RPMI7951 (cell line): ENCODE results near the gene KDM6A. TPM values are rescaled to one million over a fixed set of nuclear protein-coding genes. Genes with fewer than 3 reads are reported as not detected.
"Not testable (repeated sequence)": the region's sequence is repeated elsewhere in the genome, so short reads cannot be mapped to it uniquely, and the experiment has no call there.

Experiments used
- DNase-seq: peaks from one replicate; pipeline ENCODE4 v3.0.0-alpha.2; 2012; ENCODE audit warnings: low read depth
- total RNA-seq: library from RNA; depleted of rRNA; stranded (reverse); fragments of >200 nt; shearing (Covaris generic); gene quantifications from 2 replicates; pipeline ENCODE4 v1.2.3, GENCODE V29; 2014

Gene KDM6A
- total RNA-seq, 1 experiment from 2014 or later, result 22.0 TPM

DNA sequence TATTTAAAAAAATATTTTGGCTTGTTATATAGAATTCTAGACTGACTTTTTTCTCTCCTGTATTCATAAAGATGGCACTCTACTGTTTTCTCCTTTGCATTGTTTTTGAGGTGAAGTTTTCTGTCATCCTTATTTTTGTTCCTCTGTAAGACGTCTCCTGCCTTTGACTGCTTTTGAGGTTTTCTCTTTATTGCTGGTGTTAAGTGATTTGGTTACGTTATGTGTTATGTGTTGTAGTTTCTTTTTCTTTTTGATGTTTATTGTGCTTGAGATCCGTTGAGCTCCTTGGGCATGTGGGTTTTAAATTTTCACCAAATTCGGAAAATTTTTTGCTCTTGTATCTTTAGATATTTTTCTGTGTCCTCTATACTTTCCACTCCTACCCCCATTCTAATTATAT lies 50.0 kb downstream of the KDM6A start:
- no peak for DNase-seq

DNA sequence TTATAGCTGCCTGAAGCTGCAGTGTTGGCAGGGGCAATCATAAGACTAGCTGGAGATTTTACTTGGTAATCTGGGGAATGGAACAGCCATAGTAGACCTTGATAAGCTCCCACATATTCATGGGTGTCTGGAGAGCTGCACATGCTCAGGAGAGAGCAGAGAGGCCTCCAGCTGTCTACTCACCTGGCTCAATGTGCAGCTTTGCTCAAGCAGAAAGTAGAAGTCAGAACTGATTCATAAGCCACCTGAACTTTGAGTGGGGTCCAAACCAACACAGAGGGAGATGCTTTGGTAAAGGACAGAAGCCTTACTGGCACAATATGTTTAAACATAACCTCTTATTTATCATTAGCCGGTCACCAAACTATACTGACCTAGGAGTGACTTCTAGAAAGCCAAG lies 54.4 kb downstream of the KDM6A start:
- no peak for DNase-seq

DNA sequence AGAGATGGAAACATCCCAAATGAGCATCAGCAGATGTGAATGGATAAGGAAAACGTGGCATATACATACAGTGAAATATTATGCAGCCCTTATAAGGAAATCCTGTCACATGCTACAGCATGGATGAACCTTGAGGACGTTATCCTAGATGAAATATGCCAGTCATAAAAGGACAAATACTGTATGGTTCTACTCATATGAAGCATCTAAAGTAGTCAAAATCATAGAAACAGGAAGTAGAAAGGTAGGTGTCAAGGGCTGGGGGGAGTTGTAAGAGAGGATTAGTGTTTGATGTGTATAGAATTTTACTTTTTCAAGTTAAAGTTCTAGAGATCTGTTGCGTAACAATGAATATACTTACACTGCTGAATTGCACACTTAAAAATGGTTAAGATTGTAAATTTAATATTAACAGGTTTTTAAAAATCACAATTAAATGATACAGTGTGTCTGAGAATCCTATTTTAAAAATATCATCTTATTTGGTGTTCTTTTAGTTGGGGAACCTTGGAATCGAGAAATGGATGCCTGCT lies 58.5 kb downstream of the KDM6A start:
- no peak for DNase-seq

DNA sequence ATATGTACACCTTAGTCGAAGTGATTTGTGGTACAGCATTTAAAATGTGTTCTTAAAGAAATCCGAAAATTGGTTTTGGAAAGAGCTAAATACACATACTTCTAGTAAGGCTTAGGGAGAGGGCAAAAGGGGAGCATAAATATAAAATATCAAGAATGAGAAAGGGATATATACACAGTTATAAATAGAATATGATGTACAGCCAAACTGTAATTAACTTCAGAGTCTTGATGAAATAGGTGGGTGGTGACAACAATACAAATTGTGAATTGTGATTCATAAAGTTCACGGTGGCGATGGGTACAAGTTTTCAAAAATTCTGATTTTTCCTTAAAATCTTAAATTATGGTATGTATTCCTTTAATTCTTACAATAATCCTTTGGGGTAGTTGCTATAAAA lies 62.2 kb downstream of the KDM6A start:
- no peak for DNase-seq

DNA sequence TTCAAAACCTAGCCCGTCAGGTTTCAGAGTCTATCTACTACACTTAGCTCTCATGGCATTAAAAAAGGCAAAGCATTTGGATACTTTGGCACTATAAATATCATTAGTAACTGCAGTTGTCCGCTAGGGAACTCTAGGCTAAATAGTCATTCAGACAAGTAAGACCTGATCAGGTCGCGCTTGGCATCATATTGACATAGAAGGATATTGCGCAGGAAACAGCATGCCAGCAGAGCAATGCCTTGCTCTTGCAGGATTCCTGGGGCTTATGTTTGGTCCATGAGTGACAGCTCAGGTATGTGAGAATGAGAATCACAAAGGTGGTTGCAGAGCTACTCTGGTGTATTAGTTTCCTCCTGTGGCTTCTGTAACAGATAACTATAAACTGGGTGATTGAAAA lies 62.7 kb downstream of the KDM6A start:
- no peak for DNase-seq

DNA sequence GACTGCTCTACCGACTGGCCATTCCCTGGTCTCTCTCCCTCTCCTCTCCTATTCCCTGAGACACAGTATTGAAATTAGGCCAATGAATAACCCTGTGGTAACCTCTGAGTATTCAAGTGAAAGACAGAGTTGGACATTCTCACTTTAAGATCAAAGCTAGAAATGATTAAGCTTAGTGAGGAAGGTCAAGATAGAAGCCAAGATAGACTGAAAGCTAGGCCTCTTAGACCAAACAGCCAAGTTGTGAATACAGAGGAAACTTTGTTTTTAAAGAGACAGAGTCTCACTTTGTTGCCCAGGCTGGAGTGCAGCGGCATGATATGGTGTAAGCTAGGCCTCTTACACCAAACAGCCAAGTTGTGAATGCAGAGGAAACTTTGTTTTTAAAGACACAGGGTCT lies 64.6 kb downstream of the KDM6A start:
- DNase-seq, result no peak

DNA sequence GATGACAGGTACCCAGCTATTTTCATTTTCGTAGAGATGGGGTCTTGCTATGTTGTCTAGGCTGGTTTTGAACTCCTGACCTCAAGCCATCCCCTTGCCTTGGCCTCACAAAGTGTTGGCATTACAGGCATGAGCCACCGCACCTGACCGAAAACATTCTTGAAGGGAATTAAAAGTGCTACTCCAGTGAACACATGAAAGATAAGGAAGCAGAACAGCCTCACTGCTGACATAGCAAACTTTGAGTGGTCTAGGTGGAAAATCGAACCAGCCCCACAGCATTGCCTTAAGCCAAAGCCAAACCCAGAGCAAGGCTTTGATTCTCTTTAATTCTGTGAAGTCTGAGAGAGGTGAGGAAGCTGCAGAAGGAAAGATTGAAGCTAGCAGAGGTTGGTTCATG lies 65.1 kb downstream of the KDM6A start:
- no peak for DNase-seq

DNA sequence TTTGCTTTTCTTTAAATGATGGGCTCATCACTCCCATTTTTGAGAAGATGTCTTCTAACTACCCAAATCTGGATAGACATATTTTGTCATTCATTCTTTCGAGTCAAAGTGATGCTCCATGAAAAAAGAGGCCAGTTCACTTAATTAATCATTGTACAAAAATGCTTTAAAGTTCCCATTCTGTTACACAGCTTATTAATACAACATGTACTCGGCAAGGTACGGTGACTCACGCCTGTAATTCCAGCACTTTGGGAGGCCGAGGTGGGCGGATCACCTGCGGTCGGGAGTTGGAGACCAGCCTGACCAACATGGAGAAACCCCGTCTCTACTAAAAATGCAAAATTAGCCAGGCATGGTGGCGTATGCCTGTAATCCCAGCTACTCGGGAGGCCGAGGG lies 67.6 kb downstream of the KDM6A start:
- not testable (repeated sequence) for DNase-seq

DNA sequence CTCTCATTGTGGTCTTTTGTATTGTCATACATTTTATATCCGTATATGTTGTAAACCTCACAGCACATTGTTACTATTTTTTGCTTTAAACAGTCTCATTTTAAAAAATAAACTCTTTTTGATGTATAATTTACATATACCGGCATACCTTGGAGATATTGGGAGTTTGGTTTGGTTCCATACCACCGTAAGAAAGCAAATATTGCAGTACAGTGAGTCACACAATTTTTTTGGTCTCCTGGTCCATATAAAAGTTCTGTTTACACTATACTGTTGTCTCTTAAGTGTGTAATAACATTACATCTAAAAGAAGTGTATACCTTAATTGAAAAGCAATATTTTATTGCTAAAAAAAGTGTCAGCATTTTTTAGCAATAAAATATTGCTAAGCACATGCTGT lies 70.0 kb downstream of the KDM6A start:
- DNase-seq, result no peak

DNA sequence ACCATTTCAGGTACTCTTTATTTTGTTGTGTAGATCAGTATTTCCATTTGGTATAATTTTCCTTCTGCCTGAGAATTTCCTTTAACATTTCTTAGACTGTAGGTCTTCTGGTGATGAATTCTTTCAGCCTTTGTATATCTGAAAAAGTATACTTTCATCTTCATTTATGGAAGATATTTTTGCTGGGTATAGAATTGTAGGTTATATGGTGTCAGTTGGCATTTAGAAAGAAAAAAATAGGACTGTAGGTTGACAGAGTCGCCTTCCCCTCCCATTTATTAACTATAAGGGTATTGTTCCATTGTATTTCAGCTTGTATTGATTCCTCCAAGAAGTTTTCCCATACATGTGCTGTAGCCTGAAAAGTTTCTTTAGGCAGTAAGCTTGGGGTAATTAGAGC lies 71.9 kb downstream of the KDM6A start:
- no peak for DNase-seq

DNA sequence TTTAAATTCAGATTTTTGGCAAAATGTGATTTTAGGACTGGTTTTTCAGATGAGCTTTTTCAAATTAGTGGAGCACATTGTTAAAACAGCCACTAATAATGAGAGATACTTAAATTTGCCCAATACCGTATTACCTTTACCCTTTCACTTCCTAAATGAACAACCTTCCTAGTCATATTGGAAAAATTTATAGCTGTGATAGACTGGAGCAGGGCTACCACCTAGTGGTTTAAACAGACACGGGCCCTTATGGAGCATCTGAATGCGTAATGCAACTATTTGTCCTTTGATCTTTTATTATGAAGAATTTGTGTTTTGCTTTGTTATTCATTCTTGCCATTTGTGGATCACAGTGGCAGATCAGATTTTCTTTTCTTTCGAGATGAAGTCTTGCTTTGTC lies 72.7 kb downstream of the KDM6A start:
- DNase-seq, result peak; percentile 3

DNA sequence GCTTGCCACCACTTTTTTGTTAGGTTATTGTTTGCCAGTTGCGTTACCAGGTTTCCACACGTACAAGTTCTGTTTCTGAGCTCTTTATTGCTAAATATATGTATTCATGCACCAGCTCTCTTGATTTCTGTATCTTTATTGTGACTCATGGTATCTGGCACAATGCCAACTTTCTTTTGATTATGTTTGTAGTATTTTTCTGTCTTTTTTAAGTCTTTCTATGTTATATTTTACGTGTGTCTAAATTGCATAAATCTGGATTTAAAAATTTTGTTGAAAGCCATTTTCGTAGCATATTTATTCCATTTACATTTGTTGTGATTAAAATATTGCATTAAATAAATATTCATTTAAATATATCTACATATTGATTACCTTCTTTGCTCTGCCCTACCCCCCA lies 73.8 kb downstream of the KDM6A start:
- peak; percentile 11 for DNase-seq

DNA sequence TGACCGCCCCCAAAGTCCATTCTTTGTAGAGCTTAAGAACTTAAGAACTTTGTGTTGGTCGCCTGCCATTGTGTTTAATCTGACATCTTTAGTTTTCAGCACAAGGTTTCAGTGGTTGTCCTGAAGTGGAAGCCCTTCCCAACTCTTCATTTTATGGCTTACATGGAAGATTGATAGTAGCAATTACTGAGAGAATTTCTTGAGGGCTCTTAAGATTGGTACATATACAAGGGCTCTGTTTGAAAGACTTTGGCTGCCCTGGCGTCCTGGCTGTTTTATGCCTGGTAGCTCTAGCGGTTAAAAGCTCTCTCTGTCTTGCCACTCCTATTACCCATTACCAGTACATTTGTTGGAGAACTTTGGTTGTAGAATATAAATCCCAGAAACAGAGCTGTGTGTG lies 75.0 kb downstream of the KDM6A start:
- DNase-seq, result no peak

DNA sequence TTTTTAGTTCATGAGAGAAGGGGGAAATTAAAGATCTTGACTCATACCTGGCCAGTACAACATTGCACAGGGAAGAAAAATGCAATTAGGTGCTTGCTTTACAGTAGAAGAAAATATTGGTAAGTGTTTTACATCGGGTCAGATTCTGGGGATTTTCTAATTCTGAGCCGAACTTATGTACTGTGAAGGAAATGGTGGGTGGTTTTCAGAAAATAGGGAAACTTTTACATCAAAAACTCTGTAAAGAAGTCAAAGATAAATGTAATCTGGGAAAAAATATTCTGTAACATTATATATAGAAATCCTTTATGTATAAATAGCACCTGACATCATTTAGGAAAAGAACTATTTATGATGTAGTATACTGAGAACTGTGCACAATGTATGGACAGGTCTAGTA lies 75.4 kb downstream of the KDM6A start:
- DNase-seq, result no peak

DNA sequence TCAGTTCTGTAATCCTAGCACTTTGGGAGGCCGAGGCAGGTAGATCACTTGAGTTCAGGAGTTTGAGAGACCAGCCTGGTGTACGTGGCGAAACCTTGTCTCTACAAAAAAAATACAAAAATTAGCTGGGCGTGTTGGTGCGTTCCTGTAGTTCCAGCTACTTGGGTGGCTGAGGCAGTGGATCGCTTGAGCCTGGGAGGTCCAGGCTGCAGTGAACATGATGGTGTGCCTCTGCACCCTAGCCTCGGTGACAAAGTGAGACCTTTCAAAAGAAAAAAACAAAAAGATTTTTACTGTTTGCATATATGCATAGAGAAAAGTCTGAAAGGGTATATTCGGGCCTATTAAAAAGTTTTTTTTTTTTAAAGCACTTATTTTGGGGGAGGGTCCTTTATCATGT lies 76.1 kb downstream of the KDM6A start:
- DNase-seq, result no peak

DNA sequence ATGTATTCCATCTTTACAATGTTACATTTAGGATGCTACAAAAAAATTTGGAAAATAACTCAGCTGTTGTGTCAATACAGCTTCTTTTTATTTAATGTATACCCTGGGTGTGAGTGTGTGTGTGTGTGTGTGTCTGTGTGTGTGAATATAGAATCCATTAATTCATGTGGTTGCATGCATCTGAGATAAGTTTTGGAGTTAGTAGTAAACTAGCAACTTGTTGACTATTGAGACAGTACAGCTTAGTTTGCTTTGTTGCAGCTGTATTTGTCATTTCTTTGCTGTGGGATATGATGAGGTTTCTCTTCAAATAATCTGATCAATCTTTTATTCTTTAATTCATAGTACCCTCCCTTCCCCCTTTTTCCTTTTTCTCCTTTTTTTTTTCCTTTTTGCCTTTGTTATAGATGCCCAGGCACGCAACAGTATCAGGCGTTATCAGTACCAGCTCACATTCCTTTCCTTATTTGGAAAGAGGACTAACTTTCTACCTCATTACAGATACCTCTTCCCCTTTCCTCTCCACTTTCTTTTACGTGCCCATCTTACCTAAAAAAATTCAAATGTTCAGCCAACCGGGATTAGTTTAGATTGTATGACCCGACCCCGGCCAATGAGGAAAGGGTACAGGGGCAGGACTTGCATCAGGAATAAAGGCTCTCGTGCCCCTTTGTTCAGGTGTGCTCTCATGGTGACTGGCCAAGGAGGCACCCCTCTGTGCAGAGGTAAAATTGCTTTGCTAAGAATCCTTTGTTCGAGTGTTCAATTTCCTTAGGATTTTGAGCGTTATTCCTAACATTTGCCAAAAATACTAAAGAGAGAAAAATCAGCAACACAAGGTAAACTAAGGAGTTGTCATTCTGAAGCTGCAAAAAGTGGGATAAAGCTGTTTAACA lies 77.7 kb downstream of the KDM6A start:
- not testable (repeated sequence) for DNase-seq

DNA sequence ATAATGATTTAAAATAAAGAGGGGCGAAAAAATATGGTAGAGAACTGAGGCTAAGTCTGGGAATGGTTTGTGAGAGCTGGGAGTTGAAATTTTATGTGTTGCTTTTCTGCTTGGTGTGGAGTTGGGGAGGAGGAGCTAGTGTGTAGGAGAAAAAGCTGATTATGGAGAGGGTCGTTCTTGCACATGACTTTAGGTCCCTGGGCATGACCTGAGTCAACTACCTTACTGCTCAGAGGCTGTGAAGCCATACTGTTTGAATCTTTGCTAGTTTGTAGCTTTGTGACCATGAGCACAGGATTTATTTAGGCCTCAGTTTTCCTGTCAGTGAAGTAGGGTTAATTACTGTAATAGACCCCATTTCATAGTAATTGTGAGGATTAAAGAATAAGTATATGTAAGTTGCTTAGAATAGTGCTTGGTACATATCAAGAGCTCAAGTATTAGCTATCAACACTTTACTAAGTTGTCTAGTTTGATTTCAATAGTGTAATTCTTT lies 78.6 kb downstream of the KDM6A start:
- no peak for DNase-seq

DNA sequence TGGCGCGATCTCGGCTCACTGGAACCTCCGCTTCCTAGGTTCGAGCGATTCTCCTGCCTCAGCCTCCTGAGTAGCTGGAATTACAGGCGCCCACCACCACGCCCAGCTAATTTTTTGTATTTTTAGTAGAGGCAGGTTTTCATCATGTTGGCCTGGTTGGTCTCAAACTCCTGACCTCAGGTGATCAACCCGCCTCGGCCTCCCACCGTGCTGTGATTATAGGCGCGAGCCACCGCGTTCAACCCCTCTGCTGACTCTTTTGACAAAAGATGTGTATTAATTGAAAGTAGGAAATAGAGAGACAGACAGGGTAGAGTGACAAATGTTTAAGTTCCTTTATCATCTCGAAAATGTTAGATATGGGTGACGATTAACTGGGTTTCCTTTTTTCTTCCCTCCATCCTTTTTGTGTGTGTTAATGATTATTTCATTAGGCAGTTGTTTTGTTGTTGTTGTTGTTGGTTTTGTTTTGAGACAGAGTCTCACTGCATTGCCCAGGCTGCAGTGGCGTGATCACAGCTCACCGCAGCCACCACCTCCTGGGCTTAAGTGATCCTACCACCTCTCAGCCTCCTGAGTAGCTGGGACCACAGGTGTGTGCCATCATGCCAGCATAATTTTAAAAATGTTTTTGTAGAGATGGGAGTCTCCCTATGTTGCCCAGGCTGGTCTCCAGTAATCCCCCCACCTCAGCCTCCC lies 79.5 kb downstream of the KDM6A start:
- no peak for DNase-seq

DNA sequence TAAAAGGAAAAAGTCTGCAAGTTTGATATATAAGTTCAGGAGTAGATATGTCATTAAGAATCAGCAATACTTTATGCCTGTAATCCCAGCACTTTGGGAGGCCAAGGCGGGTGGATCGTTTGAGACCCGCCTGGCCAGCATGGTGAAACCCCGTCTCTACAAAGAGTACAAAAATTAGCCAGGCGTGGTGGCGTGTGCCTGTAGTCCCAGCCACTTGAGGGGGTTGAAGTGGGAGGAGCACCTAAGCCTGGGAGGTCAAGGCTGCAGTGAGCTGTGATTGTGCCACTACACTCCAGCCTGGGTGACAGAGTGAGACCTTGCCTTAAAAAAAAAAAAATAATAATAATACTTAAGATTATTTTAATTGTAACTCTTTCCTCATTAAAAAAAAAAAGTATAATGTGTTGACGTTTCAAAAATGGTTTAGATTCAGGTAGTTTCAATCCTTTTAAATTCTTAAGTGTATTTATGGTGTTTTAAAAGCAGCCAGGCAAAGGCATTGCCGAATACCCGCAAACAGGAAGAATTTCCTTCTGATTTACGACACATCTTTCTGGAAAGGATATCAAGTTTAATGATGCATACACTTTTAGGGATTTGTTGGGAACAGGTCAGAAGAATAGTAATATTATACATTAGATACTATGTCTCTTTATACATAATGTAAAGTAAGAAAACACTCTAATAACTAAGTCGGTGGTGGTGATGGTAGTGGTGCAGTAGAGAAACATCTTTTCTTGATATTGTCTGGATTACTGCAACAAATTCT lies 80.9 kb downstream of the KDM6A start:
- DNase-seq, result no peak

DNA sequence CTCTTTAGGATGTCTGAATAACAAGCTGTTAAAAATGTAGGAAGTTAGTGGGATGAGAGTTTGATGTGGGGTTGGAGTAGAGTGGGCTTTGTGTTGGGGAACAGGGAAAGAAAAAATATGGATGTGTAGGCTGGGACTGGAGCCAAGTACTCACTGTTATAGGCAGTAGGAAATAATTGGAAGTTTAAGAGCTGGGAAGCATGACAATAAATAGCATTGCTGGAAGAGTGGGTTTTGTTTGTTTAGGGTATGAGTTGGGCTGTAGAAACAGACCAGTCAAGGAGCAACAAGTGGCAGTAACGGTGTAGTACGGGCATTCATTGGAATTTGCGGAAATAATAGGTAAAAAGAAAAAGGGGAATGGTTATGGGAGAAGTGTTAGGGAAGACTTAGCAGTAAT lies 81.6 kb downstream of the KDM6A start:
- DNase-seq, result no peak

DNA sequence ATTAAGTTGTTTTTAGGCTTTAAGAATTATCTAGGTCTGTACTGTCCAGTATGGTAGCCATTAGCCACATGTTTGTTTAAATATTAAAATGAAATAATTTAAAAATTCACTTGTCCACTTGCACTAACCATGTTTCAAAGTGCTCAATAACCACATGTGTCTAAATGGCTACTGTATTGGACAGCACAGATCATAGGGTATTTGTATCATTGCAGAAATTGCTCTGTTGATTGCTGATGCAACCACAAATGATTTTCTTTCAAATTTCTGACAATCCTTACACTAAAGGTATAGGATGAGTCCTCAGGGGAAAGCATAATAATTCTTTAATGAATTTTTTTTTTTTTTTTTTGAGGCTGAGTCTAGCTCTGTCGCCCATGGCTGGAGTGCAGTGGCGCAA lies 84.9 kb downstream of the KDM6A start:
- no peak for DNase-seq

DNA sequence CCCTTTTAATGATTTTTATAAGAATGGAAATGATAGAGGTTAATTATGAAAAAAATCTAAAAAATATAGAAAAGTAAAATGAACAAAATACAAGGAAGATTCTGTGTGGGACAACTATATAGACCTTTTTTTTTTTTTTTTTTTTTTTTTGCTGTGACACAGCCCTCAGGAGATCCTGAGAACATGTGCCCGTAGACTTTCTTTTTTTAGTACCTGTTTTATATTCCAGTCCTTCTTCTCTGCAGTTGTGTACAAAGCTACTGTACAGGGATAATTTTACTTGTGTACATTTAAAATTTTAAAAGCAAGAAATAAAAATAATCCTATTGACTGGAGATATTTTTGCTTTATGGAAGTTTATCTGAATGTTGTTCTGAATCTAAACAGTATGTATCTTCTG lies 85.5 kb downstream of the KDM6A start:
- no peak for DNase-seq
